ENCODE data around the gene SLA2.
"Not testable (repeated sequence)": the region's sequence is repeated elsewhere in the genome, so short reads cannot be mapped to it uniquely, and the experiment has no call there.

Gene SLA2

DNA sequence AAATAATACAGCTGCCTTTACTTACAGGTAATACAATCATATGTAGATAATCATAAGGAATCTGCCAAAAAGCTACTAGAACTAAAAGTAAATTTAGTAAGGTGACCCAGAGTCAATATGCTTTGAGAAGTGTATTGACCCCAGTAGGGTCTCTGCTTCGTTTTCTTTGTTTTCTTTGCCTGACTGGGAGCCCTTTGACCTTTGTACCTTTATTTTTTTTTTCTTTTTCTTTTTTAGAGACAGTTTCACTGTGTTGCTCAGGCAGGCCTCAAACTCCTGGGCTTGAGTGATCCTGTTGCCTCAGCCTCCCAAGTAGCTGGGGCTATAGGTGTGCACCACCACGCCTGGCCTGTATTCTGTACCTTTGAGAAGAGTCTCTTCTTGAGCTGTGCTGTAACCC, 22.6 kb downstream of the SLA2 start:
- TF ChIP-seq POLR2A (IDR thresholded peaks at IDR 0.05; ENCODE audit: low read depth, low read length) (no peak), POU2F2 (IDR thresholded peaks at IDR 0.05; ENCODE audit: low read depth, low read length) (no peak), POLR2AphosphoS5 (IDR thresholded peaks at IDR 0.05; ENCODE audit: low read depth, low read length) (no peak), TAF1 (IDR thresholded peaks at IDR 0.05; ENCODE audit: low read depth, low read length) (no peak), PAX5 (IDR thresholded peaks at IDR 0.05; ENCODE audit: insufficient read depth, low read length, severe bottlenecking) (no peak), SPI1 (IDR thresholded peaks at IDR 0.05; ENCODE audit: low read depth, low read length) (no peak)
- DNase-seq (ENCODE audit: insufficient read length, low spot score) (no peak), FAIRE-seq (no peak)

DNA sequence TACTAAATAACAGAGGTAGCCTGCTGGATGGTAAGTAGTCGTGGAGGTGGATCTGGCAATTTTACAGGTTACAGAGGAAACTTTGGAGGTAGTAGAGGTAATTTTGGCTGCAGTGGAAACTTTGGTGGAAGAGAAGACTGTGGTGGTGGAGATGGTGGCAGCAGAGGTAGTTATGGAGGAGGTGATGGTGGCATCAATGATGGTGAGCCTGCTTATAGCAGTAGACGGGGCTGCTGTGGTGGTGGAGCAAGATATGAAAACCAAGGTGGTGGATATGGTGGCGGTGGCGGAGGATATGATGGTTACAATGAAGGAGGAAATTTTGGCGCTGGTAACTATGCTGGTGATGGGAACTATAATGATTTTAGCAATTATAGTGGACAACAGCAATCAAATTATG, 25.1 kb downstream of the SLA2 start:
- DNase-seq (ENCODE audit: insufficient read length, low spot score) (no peak), FAIRE-seq (no peak)
- TF ChIP-seq SPI1 (IDR thresholded peaks at IDR 0.05; ENCODE audit: low read depth, low read length) (no peak), POLR2A (IDR thresholded peaks at IDR 0.05; ENCODE audit: low read depth, low read length) (no peak), TAF1 (IDR thresholded peaks at IDR 0.05; ENCODE audit: low read depth, low read length) (no peak), POU2F2 (IDR thresholded peaks at IDR 0.05; ENCODE audit: low read depth, low read length) (no peak), PAX5 (IDR thresholded peaks at IDR 0.05; ENCODE audit: insufficient read depth, low read length, severe bottlenecking) (no peak), POLR2AphosphoS5 (IDR thresholded peaks at IDR 0.05; ENCODE audit: low read depth, low read length) (no peak)

DNA sequence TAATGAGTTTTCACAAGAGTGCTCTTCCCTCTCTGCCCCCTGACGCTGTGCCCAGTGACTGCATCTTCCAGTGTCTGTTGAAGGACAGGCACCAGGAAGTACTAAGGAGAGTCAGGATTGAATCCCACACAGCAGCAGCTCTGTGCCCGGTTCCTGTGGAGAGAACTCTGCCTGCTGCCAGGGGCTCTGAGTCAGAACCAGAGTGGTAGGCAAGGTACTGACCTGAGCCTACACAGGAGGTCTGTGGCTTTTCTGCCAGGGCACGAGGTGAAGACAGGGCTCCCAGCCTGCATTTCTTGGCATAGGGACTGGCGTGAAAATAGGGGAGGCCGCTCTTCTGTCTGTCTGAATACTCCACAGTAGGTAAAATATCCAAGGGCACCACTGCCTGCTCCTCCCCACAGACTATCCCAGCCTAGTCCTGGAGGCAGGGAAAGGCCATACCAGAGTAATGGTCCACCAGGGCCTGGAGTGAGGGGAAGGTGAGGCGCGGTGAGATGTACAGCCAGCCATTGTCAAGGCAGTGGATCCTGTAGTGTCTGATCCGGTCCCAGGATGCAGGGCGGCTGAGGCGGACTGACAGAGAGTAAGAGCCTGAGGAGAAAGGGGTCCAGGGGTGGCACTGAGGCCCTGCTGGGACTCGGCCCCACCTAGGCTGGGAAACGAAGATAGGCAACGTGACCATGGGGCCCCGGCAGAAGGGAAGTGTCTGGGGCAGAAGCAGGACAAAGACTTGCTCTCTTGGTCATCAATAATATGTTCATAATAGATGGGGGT, 31.0 kb downstream of the SLA2 start:
- TF ChIP-seq POU2F2 (IDR thresholded peaks at IDR 0.05; ENCODE audit: low read depth, low read length): no peak
- TF ChIP-seq POLR2A (IDR thresholded peaks at IDR 0.05; ENCODE audit: low read depth, low read length): no peak
- TF ChIP-seq POLR2AphosphoS5 (IDR thresholded peaks at IDR 0.05; ENCODE audit: low read depth, low read length): no peak
- no peak for TF ChIP-seq PAX5 (IDR thresholded peaks at IDR 0.05; ENCODE audit: insufficient read depth, low read length, severe bottlenecking)
- no peak for TF ChIP-seq TAF1 (IDR thresholded peaks at IDR 0.05; ENCODE audit: low read depth, low read length)
- no peak for TF ChIP-seq SPI1 (IDR thresholded peaks at IDR 0.05; ENCODE audit: low read depth, low read length)
- FAIRE-seq: no peak
- no peak for DNase-seq (ENCODE audit: insufficient read length, low spot score)

DNA sequence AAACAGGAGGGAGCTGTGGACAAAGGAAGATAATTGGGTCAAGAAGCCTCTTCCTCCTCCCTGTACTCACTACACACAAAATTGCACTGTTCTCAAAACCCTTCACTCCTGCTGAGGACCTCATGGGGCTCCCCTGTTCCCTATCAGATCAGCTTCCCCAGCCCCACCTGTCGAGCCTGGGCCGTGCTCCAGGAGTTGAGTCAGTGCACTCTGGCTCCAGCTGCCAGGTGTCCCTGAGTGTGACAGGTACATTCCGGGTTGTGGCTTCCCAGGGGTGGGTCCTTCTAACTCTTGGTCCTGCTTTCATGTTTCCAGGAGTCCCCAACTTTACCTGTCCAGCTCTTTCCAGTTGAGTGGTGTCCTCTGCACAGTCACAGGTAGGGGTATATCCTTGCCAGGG, 32.0 kb downstream of the SLA2 start:
- TF ChIP-seq POU2F2 (IDR thresholded peaks at IDR 0.05; ENCODE audit: low read depth, low read length): no peak
- TF ChIP-seq TAF1 (IDR thresholded peaks at IDR 0.05; ENCODE audit: low read depth, low read length): no peak
- DNase-seq (ENCODE audit: insufficient read length, low spot score): no peak
- FAIRE-seq: no peak

DNA sequence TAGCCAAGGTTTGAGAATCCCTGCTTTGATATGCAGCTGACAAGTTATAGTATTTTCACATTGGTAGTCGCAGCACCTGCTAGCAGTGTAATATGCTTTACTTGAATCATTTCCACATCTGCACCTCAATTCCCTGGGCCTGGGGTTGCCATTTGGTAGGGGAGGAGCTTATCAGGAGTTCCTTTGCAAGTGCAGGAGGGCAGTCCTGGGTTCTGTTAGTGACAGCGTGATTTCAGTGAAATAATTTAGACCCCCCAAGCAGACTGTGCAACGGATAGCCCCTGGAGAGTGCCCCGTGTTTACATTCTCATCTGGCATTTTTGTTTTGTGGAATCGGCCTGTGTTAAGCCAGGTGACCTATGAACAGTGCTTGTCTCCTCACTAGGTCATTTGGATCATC, 34.4 kb downstream of the SLA2 start:
- TF ChIP-seq POLR2A (IDR thresholded peaks at IDR 0.05; ENCODE audit: low read depth, low read length) (no peak), PAX5 (IDR thresholded peaks at IDR 0.05; ENCODE audit: insufficient read depth, low read length, severe bottlenecking) (no peak), SPI1 (IDR thresholded peaks at IDR 0.05; ENCODE audit: low read depth, low read length) (no peak), POU2F2 (IDR thresholded peaks at IDR 0.05; ENCODE audit: low read depth, low read length) (no peak), TAF1 (IDR thresholded peaks at IDR 0.05; ENCODE audit: low read depth, low read length) (no peak), POLR2AphosphoS5 (IDR thresholded peaks at IDR 0.05; ENCODE audit: low read depth, low read length) (no peak)
- FAIRE-seq (no peak), DNase-seq (ENCODE audit: insufficient read length, low spot score) (no peak)

DNA sequence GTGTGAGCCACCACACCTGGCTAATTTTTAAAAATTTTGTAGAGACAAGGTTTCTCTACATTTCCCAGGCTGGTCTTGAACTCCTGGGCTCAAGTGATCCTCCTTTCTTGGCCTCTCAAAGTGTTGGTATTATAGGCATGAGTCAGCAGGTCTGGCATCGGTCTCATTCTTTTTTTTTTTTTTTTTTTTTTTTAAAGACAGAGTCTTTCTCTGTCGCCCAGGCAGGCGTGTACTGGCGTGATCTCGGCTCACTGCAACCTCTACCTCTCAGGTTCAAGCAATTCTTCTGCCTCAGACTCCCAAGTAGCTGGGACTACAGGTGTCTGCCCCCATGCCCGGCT, 37.6 kb downstream of the SLA2 start:
- not testable (repeated sequence) for DNase-seq (ENCODE audit: insufficient read length, low spot score); FAIRE-seq

DNA sequence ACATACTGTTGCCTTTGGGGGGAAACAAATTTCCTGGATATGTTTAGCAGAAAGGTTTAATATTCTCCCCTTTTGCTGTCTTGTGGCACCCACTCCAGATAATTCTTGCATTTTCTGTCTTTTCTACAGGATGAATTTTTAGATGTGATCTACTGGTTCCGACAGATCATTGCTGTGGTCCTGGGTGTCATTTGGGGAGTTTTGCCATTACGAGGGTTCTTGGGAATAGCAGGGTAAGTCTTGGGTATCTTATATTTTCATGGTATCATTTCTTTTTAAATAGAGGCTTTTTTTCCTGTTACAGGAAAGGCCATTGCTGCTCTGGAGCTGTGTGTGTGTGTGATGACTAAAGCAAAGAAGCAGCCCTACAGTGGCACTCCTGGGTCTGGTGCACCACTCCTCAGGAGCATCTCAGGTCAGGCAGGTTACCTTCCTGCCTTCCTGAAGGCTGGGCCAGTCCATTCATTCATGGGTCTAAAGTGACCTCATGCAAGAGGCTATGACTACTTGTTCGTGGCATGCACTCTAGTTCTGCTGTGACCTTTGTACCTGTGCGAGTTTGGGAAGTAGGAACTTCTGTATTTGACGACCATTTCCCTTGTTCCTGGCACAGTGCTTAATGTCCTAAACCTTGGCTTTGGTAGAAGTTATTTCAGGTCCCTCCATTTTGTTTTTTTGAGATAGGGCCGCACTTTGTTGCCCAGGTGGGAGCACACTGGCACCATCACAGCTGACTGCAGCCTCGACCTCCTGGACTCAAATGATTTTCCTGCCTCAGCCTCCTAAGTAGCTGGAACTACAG, 38.2 kb downstream of the SLA2 start:
- no peak for FAIRE-seq
- no peak for DNase-seq (ENCODE audit: insufficient read length, low spot score)
- TF ChIP-seq TAF1 (IDR thresholded peaks at IDR 0.05; ENCODE audit: low read depth, low read length): no peak
- TF ChIP-seq POLR2AphosphoS5 (IDR thresholded peaks at IDR 0.05; ENCODE audit: low read depth, low read length): no peak
- TF ChIP-seq SPI1 (IDR thresholded peaks at IDR 0.05; ENCODE audit: low read depth, low read length): no peak
- no peak for TF ChIP-seq POLR2A (IDR thresholded peaks at IDR 0.05; ENCODE audit: low read depth, low read length)
- no peak for TF ChIP-seq PAX5 (IDR thresholded peaks at IDR 0.05; ENCODE audit: insufficient read depth, low read length, severe bottlenecking)
- TF ChIP-seq POU2F2 (IDR thresholded peaks at IDR 0.05; ENCODE audit: low read depth, low read length): no peak

DNA sequence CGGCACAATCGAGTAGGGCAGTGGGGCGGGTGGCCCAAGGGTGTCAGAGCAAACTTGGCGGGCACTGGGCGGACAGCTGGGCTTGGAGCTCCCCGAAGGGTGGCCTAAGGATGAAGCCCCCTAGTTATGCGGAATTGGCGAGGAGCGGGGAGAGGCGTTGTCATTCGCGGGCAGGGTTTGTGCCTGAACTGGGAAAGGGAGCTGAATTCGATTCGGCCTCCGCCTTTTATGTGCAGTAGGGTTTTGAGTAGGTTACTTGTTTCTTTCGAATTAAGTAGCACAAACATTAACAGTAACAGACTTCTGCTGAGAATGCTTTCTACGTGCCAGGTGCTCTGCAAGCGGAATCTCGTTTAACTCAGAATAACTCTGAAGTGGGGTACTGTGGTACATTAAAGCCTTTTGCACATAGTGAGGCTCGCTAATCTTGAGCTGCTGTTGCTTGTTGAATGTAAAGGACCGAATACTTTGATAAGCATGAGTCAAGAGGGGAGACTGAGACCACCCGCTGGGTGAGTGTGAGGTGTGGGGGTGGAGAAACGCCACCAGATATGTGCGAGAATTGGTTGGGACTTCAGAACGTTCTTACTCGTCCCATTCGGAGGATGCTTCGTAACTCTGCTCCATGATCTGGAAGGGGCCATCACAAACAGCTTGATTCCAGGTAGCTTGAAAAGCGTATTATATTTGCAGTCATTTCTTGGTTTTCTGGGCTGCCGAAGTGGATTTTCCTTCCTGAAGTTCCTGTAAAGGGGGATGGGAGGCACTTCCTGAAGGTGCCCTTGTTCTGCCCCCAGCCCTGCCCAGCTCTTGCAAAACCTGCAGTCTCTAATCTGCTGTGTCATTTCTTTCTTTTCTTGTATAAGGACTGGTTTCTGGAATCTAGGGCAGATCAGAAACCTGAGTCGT, 39.6 kb downstream of the SLA2 start:
- no peak for DNase-seq (ENCODE audit: insufficient read length, low spot score)
- TF ChIP-seq TAF1 (IDR thresholded peaks at IDR 0.05; ENCODE audit: low read depth, low read length) (no peak), POLR2A (IDR thresholded peaks at IDR 0.05; ENCODE audit: low read depth, low read length) (peak; percentile 11; the same call in 1 of the 2 replicates)
- FAIRE-seq: peak; percentile 52

DNA sequence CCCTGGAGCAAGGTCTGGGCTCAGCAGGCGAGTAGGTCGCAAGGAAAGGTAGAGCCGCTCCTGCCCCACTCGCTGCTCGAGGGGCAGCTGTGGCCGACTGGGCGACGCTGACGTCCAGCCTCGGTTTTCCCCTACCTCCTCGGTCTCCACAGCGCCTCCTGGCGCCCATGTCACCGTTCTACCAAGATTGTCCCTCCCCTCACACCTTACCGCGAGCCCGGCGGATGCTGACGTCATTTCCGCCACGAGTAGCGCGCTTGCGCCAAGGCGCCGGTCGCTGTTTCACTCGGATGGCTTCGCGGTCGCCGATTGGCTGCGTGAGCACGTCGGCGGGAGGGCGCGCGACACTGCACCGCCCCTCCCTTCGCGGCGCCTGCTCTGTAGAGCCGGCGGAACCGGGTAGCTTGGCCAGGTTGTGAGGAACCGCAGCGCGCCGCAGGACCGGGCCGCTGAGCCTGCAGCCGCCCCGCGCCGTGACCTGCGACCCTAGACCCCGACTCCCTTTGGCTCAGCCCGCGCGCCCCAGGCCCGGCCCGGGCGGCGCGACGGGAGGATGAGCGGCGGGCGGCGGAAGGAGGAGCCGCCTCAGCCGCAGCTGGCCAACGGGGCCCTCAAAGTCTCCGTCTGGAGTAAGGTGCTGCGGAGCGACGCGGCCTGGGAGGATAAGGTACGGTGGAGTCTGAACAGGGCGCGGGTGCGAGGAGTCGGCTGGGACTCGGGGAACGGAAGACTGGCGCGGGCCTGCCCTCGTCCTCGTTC, 40.4 kb downstream of the SLA2 start, which contains the start of gene RAB5IF:
Gene RAB5IF (plus strand): TSS at position 381 of the 759 bp plus-strand sequence. CDS start 173 bp downstream, at position 554.
- FAIRE-seq (peak; percentile 100), DNase-seq (ENCODE audit: insufficient read length, low spot score) (peak; percentile 85)
- TF ChIP-seq POU2F2 (IDR thresholded peaks at IDR 0.05; ENCODE audit: low read depth, low read length) (0 out of 2 replicates have a peak, but pooled peaks have one; percentile 37), POLR2AphosphoS5 (IDR thresholded peaks at IDR 0.05; ENCODE audit: low read depth, low read length) (peak; percentile 94), SPI1 (IDR thresholded peaks at IDR 0.05; ENCODE audit: low read depth, low read length) (peak; percentile 49), TAF1 (IDR thresholded peaks at IDR 0.05; ENCODE audit: low read depth, low read length) (0 out of 2 replicates have a peak, but pooled peaks have one; percentile 38), PAX5 (IDR thresholded peaks at IDR 0.05; ENCODE audit: insufficient read depth, low read length, severe bottlenecking) (peak; percentile 31), POLR2A (IDR thresholded peaks at IDR 0.05; ENCODE audit: low read depth, low read length) (peak; percentile 80)
